ENCODE measurements around the gene PNPO. TPM values are rescaled to one million over a fixed set of nuclear protein-coding genes. Genes with fewer than 3 reads are reported as not detected.

PNPO gene
- total and polyA plus RNA-seq, 2 of the 8 experiments (the other 6 are each of a cell fraction or from before 2014, with no cell fraction given) = 7.0 to 8.1 TPM

DNA sequence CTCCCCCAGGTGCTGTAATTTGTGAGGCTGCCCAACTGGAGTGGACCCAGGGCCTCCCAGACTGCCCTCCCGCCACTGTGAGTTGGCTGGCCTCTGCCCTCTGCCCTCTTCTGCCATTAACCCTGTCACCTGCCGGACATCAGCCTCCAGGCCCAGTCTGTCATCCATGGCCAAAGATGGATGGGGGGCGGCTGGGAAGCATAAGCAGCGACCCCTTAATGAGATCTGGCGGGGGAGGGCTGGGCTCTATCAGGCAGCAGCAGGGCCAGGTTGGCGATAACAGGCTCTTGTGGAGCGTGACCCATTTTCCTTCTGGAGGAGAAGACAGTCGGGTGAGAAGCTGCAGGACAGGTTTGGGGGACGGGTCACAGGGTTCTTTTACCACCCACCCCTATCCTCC, 54.8 kb downstream of the PNPO start:
- Histone ChIP-seq H4K5ac (ENCODE audit: insufficient read length, low read depth, low read length) (no peak overlapping the region), H3K27me3 (replicated peaks in 1 of 4; ENCODE audit: control insufficient read depth in 3 of 4, extremely low read depth in 1 of 4, insufficient read depth in 3 of 4, low read length in 3 of 4) (no peaks in the 10 kb centered on the region), H3K23ac (ENCODE audit: insufficient read length) (no peak overlapping the region), H2AFZ (ENCODE audit: low read length) (no peak overlapping the region), H2BK120ac (replicated peaks; ENCODE audit: low read depth, low read length) (no peak overlapping the region), H3K23me2 (ENCODE audit: low read depth, low read length) (no peaks in the 10 kb centered on the region), H2BK20ac (ENCODE audit: low read length) (no peak overlapping the region; the same call in 1 of the 2 replicates), H2BK15ac (ENCODE audit: low read length) (no peak overlapping the region; the same call in 1 of the 2 replicates), H3K4me3 (ENCODE audit: extremely low read depth in 1 of 4, insufficient read depth in 2 of 4, low read depth in 3 of 4, low read length in 4 of 4) (no peak overlapping the region), H2AK5ac (ENCODE audit: low read depth, low read length) (no peak overlapping the region), H4K91ac (replicated peaks; ENCODE audit: insufficient read length, low read length) (no peak overlapping the region), H4K20me1 (replicated peaks in 1 of 2; ENCODE audit: control insufficient read depth in 1 of 2, insufficient read depth in 2 of 2, low read length in 2 of 2) (no peaks in the 10 kb centered on the region), H4K8ac (ENCODE audit: extremely low read depth, insufficient read depth, low read length) (no peak overlapping the region), H3K79me1 (ENCODE audit: low read depth, low read length) (no peaks in the 10 kb centered on the region), H2BK5ac (ENCODE audit: low read depth, low read length) (no peak overlapping the region), H3K79me2 (ENCODE audit: control insufficient read depth in 1 of 2, insufficient read depth in 2 of 2, low read length in 2 of 2) (no peaks in the 10 kb centered on the region), H3K14ac (ENCODE audit: insufficient read length) (no peak overlapping the region), H3K4me1 (replicated peaks in 1 of 4; ENCODE audit: control insufficient read depth in 3 of 4, insufficient read depth in 4 of 4, low read length in 3 of 4) (peaks cover 10 to 27% (median 19%) of the 10 kb centered on the region in 4 experiments), H3K36me3 (ENCODE audit: control insufficient read depth in 2 of 4, insufficient read depth in 4 of 4, low read length in 3 of 4) (no peaks in the 10 kb centered on the region), H3K4me2 (ENCODE audit: insufficient read depth in 1 of 2, low read depth in 2 of 2, low read length in 2 of 2) (no peak overlapping the region), H2BK12ac (ENCODE audit: low read depth, low read length) (peak overlapping the region; percentile 22; the same call in 1 of the 2 replicates), H3K9ac (replicated peaks in 1 of 4; ENCODE audit: extremely low read depth in 1 of 4, low read depth in 3 of 4, low read length in 3 of 4) (no peak overlapping the region), H3K18ac (ENCODE audit: extremely low read depth, low read length) (peak overlapping the region; percentile 79; the same call in 1 of the 2 replicates), H3K9me3 (ENCODE audit: insufficient read depth in 2 of 2, low read depth in 1 of 2, low read length in 1 of 2) (no peaks in the 10 kb centered on the region), H3K27ac (ENCODE audit: low read depth, low read length) (no peak overlapping the region), H3K4ac (replicated peaks; ENCODE audit: insufficient read length, low read depth, low read length) (no peak overlapping the region), H3K56ac (replicated peaks; ENCODE audit: insufficient read length, low read depth, low read length) (no peak overlapping the region)
- FAIRE-seq = no peak
- no peak for DNase-seq (ENCODE audit: low read depth in 1 of 2, low spot score in 2 of 2)
- ChIA-PET POLR2A (ENCODE audit: partially characterized antibody) (interaction anchor here (0.8 to 3.1 kb wide), 5 partner anchors 10 to 52 kb away, joined by 3 to 12 read pairs (median 8); partner anchors contain the start of gene NFE2L1), CTCF (ENCODE audit: partially characterized antibody) (interaction anchor here (0.9 to 27.8 kb wide), 11 partner anchors 8 to 153 kb away, joined by 3 to 493 read pairs (median 7); partner anchors contain the start of genes PNPO and PRR15L)
- 88% methylated on average over 9 of the region's 9 CpGs; no CpG with 5 or more reads in 1 of the 2 experiments for WGBS, 2 experiments (ENCODE audit: extremely low coverage in 1 of 2, insufficient coverage in 1 of 2, insufficient read length in 1 of 2, insufficient replicate concordance in 2 of 2, low coverage in 1 of 2, low lambda C conversion rate in 2 of 2, missing lambda C conversion rate in 1 of 2)
- no peak for TF ChIP-seq HDAC2 (IDR thresholded peaks at IDR 0.05; ENCODE audit: borderline replicate concordance in 1 of 2, low read depth in 2 of 2, low read length in 2 of 2)
- no peak for TF ChIP-seq CEBPB (IDR thresholded peaks at IDR 0.05; ENCODE audit: low read depth, low read length)
- no peak for TF ChIP-seq KDM1A (IDR thresholded peaks at IDR 0.05; ENCODE audit: borderline replicate concordance, low read length)
- TF ChIP-seq CHD2 (IDR thresholded peaks at IDR 0.05; ENCODE audit: low read length) = no peak
- no peak for TF ChIP-seq MAFK (IDR thresholded peaks at IDR 0.05; ENCODE audit: low read depth, low read length)
- TF ChIP-seq, protein P1, sequence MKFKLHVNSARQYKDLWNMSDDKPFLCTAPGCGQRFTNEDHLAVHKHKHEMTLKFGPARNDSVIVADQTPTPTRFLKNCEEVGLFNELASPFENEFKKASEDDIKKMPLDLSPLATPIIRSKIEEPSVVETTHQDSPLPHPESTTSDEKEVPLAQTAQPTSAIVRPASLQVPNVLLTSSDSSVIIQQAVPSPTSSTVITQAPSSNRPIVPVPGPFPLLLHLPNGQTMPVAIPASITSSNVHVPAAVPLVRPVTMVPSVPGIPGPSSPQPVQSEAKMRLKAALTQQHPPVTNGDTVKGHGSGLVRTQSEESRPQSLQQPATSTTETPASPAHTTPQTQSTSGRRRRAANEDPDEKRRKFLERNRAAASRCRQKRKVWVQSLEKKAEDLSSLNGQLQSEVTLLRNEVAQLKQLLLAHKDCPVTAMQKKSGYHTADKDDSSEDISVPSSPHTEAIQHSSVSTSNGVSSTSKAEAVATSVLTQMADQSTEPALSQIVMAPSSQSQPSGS (IDR thresholded peaks at IDR 0.05; ENCODE audit: low read length) = no peak
- no peak for TF ChIP-seq KDM4A (IDR thresholded peaks at IDR 0.05; ENCODE audit: low read depth, low read length, severe bottlenecking)
- no peak for TF ChIP-seq E2F6 (IDR thresholded peaks at IDR 0.05)
- TF ChIP-seq SUZ12 (IDR thresholded peaks at IDR 0.05; ENCODE audit: low read length) = no peak
- no peak for TF ChIP-seq SP2 (IDR thresholded peaks at IDR 0.05; ENCODE audit: low read length)

Measured in H1 (cell line).